ENCODE measurements around the gene CDC42EP4.

The CDC42EP4 gene

DNA sequence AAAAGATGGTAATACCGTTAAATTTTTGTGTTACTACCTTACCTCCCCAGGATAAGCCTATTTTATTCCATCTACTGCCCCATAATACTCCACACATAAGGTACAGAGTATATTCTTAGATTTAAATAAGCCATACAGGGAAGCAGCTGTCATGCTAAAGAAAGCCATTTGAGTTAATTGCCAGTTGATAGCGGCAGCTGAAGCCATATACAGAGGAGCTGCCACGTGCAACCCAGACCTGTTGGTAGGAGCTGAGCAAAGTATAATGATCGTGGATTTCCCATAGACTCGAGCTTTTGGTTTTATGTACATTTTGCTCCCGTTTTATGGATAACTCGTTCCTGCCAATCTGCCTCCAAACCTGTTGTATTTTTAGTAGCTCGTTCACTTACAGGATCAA lies 62.1 kb downstream of the CDC42EP4 start:
- TF ChIP-seq ZFP30 (CRISPR knock-in tag; IDR thresholded peaks at IDR 0.05) (no peak), PPARA (CRISPR knock-in tag; IDR thresholded peaks at IDR 0.05; ENCODE audit: borderline replicate concordance) (no peak), ZNF8 (CRISPR knock-in tag; IDR thresholded peaks at IDR 0.05) (no peak)
- TF ChIP-seq, protein P1, sequence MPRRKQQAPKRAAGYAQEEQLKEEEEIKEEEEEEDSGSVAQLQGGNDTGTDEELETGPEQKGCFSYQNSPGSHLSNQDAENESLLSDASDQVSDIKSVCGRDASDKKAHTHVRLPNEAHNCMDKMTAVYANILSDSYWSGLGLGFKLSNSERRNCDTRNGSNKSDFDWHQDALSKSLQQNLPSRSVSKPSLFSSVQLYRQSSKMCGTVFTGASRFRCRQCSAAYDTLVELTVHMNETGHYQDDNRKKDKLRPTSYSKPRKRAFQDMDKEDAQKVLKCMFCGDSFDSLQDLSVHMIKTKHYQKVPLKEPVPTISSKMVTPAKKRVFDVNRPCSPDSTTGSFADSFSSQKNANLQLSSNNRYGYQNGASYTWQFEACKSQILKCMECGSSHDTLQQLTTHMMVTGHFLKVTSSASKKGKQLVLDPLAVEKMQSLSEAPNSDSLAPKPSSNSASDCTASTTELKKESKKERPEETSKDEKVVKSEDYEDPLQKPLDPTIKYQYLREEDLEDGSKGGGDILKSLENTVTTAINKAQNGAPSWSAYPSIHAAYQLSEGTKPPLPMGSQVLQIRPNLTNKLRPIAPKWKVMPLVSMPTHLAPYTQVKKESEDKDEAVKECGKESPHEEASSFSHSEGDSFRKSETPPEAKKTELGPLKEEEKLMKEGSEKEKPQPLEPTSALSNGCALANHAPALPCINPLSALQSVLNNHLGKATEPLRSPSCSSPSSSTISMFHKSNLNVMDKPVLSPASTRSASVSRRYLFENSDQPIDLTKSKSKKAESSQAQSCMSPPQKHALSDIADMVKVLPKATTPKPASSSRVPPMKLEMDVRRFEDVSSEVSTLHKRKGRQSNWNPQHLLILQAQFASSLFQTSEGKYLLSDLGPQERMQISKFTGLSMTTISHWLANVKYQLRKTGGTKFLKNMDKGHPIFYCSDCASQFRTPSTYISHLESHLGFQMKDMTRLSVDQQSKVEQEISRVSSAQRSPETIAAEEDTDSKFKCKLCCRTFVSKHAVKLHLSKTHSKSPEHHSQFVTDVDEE (CRISPR knock-in tag; IDR thresholded peaks at IDR 0.05): no peak
- ATAC-seq: no peak

DNA sequence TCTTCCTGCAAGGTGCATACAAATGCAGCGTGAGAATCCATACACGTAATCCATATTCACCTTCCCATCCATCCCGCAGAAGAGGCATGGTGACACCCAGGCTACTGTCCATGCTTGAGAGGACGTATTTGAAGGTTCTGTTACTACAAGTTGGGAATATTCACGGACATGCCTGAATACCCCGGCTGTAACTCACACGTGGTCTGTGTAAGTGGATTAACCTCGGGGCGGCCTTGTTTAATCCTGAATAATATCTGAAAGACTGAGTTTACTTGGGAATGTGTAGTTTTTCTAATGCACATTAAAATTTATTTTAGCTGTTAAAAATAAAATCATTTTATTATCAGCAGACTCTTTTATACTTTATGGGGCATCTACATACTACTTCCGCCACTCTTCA lies 63.3 kb downstream of the CDC42EP4 start:
- TF ChIP-seq CSDC2 (CRISPR knock-in tag; IDR thresholded peaks at IDR 0.05): no peak
- TF ChIP-seq, protein P2, sequence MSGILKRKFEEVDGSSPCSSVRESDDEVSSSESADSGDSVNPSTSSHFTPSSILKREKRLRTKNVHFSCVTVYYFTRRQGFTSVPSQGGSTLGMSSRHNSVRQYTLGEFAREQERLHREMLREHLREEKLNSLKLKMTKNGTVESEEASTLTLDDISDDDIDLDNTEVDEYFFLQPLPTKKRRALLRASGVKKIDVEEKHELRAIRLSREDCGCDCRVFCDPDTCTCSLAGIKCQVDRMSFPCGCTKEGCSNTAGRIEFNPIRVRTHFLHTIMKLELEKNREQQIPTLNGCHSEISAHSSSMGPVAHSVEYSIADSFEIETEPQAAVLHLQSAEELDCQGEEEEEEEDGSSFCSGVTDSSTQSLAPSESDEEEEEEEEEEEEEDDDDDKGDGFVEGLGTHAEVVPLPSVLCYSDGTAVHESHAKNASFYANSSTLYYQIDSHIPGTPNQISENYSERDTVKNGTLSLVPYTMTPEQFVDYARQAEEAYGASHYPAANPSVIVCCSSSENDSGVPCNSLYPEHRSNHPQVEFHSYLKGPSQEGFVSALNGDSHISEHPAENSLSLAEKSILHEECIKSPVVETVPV (CRISPR knock-in tag; IDR thresholded peaks at IDR 0.05): no peak
- TF ChIP-seq ISL1 (CRISPR knock-in tag; IDR thresholded peaks at IDR 0.05): no peak
- no peak for TF ChIP-seq GLIS3 (CRISPR knock-in tag; IDR thresholded peaks at IDR 0.05)
- TF ChIP-seq, protein P3, sequence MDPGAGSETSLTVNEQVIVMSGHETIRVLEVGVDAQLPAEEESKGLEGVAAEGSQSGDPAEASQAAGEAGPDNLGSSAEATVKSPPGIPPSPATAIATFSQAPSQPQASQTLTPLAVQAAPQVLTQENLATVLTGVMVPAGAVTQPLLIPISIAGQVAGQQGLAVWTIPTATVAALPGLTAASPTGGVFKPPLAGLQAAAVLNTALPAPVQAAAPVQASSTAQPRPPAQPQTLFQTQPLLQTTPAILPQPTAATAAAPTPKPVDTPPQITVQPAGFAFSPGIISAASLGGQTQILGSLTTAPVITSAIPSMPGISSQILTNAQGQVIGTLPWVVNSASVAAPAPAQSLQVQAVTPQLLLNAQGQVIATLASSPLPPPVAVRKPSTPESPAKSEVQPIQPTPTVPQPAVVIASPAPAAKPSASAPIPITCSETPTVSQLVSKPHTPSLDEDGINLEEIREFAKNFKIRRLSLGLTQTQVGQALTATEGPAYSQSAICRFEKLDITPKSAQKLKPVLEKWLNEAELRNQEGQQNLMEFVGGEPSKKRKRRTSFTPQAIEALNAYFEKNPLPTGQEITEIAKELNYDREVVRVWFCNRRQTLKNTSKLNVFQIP (CRISPR knock-in tag; IDR thresholded peaks at IDR 0.05; ENCODE audit: borderline replicate concordance, low read depth): no peak
- no peak for TF ChIP-seq TCF4 (CRISPR knock-in tag; IDR thresholded peaks at IDR 0.05; ENCODE audit: borderline replicate concordance)
- no peak for ATAC-seq

DNA sequence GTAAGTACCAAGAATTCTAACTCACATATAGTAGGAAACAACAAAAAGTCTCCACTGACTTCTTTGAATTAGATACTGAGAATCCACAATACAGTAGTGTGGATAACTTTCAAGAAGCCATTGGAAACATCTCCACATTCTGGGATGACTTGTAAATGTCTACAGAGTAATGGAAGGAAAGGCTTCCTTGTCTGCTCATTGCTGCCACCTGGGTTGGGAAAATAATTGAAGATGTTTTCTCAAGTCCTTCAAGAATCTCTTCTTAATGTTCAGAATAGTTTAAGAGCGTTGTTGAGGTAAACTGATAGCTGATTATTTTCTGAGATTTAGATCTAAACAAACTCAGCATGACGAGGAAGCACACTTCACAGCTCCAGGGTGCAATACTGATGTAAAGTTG lies 64.1 kb downstream of the CDC42EP4 start:
- TF ChIP-seq PPARA (CRISPR knock-in tag; IDR thresholded peaks at IDR 0.05; ENCODE audit: borderline replicate concordance): no peak
- no peak for TF ChIP-seq ZFP30 (CRISPR knock-in tag; IDR thresholded peaks at IDR 0.05)
- ATAC-seq: no peak

DNA sequence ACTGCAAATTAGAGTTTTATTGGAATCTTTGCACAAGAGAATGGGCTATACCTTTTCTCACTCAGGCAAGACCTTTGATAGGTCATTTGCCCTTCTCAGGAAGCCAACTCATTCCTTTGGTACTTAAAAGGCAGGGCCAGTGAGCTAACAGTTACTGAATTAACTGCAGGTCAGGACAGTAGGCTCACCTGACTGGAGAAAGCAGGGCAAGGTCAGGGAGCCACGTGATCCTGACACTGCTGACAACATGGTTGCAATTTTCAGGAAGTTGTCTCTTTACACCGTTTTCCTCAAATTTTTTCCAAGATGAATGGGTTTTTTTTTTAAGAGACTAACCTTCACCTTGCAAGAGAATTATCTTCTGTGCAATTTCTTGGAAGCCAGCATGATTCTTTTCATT lies 71.2 kb downstream of the CDC42EP4 start:
- ATAC-seq: no peak
- TF ChIP-seq BACH2 (CRISPR knock-in tag; IDR thresholded peaks at IDR 0.05; ENCODE audit: borderline replicate concordance): no peak
- TF ChIP-seq ARNTL (CRISPR knock-in tag; IDR thresholded peaks at IDR 0.05; ENCODE audit: borderline replicate concordance, low read depth): no peak
- TF ChIP-seq ZNF70 (CRISPR knock-in tag; IDR thresholded peaks at IDR 0.05): no peak

DNA sequence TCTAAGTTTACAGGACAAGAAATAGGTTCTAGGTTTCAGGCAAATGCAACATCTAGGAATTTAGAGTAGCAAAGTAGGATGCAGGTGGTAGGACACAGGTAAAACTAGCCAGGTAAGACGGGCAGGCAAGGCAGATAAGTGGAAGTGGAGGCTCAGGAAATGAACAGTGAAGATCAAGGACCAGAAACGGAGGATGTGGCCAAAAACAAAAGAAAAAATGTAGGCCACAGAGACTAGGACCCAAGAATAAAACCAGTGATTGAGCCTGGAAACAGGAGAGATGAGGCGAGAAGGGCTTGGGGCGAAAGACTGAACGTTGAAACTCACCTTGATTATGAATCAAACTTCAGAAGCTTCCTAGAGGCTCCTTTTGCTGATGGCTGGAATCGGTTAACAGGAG lies 74.1 kb downstream of the CDC42EP4 start:
- no peak for ATAC-seq
- no peak for TF ChIP-seq ARNTL (CRISPR knock-in tag; IDR thresholded peaks at IDR 0.05; ENCODE audit: borderline replicate concordance, low read depth)
- TF ChIP-seq, protein P1 (CRISPR knock-in tag; IDR thresholded peaks at IDR 0.05): no peak
- no peak for TF ChIP-seq TCF4 (CRISPR knock-in tag; IDR thresholded peaks at IDR 0.05; ENCODE audit: borderline replicate concordance)
- no peak for TF ChIP-seq ZFP30 (CRISPR knock-in tag; IDR thresholded peaks at IDR 0.05)
- TF ChIP-seq GLIS3 (CRISPR knock-in tag; IDR thresholded peaks at IDR 0.05): no peak
- TF ChIP-seq TOX (CRISPR knock-in tag; IDR thresholded peaks at IDR 0.05; ENCODE audit: borderline replicate concordance): no peak

DNA sequence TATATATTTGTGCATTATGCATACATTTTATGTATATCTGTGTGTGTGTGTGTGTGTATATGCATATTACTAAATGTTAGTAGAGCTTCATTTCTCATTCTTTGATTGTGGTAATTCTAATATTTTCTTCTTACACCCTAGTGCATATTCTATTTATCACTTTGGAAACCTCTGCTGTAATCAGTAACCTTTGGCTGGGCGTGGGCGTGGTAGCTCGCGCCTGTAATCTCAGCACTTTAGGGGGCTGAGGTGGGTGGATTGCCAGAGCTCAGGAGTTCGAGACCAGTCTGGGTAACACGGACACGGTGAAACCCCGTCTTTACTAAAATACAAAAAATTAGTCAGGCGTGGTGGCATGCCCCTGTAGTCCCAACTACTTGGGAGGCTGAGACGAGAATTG lies 77.1 kb downstream of the CDC42EP4 start:
- no peak for ATAC-seq
- TF ChIP-seq ESRRG (CRISPR knock-in tag; IDR thresholded peaks at IDR 0.05): no peak
- TF ChIP-seq, protein P2 (CRISPR knock-in tag; IDR thresholded peaks at IDR 0.05): no peak
- TF ChIP-seq OSR1 (CRISPR knock-in tag; IDR thresholded peaks at IDR 0.05): no peak
- TF ChIP-seq ISL1 (CRISPR knock-in tag; IDR thresholded peaks at IDR 0.05): no peak
- no peak for TF ChIP-seq ZNF70 (CRISPR knock-in tag; IDR thresholded peaks at IDR 0.05)
- TF ChIP-seq, protein P1 (CRISPR knock-in tag; IDR thresholded peaks at IDR 0.05): no peak
- TF ChIP-seq ZFP3 (CRISPR knock-in tag; IDR thresholded peaks at IDR 0.05): no peak
- TF ChIP-seq BACH2 (CRISPR knock-in tag; IDR thresholded peaks at IDR 0.05; ENCODE audit: borderline replicate concordance): no peak
- TF ChIP-seq ARNTL (CRISPR knock-in tag; IDR thresholded peaks at IDR 0.05; ENCODE audit: borderline replicate concordance, low read depth): no peak
- TF ChIP-seq ZNF8 (CRISPR knock-in tag; IDR thresholded peaks at IDR 0.05): no peak

All from SK-N-SH treated with all-trans-retinoic acid at 6 μM for 48 hours (cell line).